Central memory CD8-positive, alpha-beta T cell (primary cell): Measurements from ENCODE around the gene KCNN3.

Experiments used
- ATAC-seq: fragments of 150-1000 bp; cut with Tn5 transposase; replicated peaks from 2 replicates; pipeline ENCODE4 v1.10.0; 2022; ENCODE audit warnings: mild to moderate bottlenecking, moderate FRiP score, moderate number of reproducible peaks; ENCODE audit not compliant: poor library complexity, severe bottlenecking; ENCODE audit errors: extremely low read depth
- DNase-seq, 2 donors: peaks; one replicate each; pipeline ENCODE4 v3.0.0; 2021; ENCODE audit warnings: low spot score in 2 of 2
- H3K27ac Mint-ChIP-seq: one replicate; pipeline ENCODE4 v1.8.0; 2022; ENCODE audit warnings: low read depth, mild to moderate bottlenecking, moderate library complexity, mixed read lengths
- H3K27me3 Mint-ChIP-seq: one replicate; pipeline ENCODE4 v1.8.0; 2022; ENCODE audit warnings: mixed read lengths
- H3K36me3 Mint-ChIP-seq: one replicate; pipeline ENCODE4 v1.8.0; 2022; ENCODE audit warnings: mild to moderate bottlenecking, moderate library complexity, mixed read lengths; ENCODE audit not compliant: insufficient read depth
- H3K4me1 Mint-ChIP-seq: one replicate; pipeline ENCODE4 v1.8.0; 2022; ENCODE audit warnings: mixed read lengths
- H3K4me3 Mint-ChIP-seq: one replicate; pipeline ENCODE4 v1.8.0; 2022; ENCODE audit warnings: mild to moderate bottlenecking, moderate library complexity, mixed read lengths
- H3K9me3 Mint-ChIP-seq: one replicate; pipeline ENCODE4 v1.8.0; 2022; ENCODE audit warnings: mixed read lengths

KCNN3 gene

GRCh38 chr1:154891452-154891851 lies 21.4 kb upstream of the KCNN3 start:
- no peaks in the 10 kb centered on the region for H3K4me1 Mint-ChIP-seq
- H3K9me3 Mint-ChIP-seq = no peaks in the 10 kb centered on the region
- H3K27me3 Mint-ChIP-seq = no peaks in the 10 kb centered on the region
- no peaks in the 10 kb centered on the region for H3K36me3 Mint-ChIP-seq
- ATAC-seq = no peak
- no peak overlapping the region for H3K27ac Mint-ChIP-seq
- no peak for DNase-seq
- no peak overlapping the region for H3K4me3 Mint-ChIP-seq

- no peak for DNase-seq
- H3K27ac Mint-ChIP-seq = no peak overlapping the region
- no peaks in the 10 kb centered on the region for H3K9me3 Mint-ChIP-seq
- H3K4me3 Mint-ChIP-seq = no peak overlapping the region
- ATAC-seq = no peak
- H3K36me3 Mint-ChIP-seq = no peaks in the 10 kb centered on the region
- H3K27me3 Mint-ChIP-seq = no peaks in the 10 kb centered on the region
- no peaks in the 10 kb centered on the region for H3K4me1 Mint-ChIP-seq
Measured at GRCh38 chr1:154888757-154889156, 18.7 kb upstream of the KCNN3 start.

DNA sequence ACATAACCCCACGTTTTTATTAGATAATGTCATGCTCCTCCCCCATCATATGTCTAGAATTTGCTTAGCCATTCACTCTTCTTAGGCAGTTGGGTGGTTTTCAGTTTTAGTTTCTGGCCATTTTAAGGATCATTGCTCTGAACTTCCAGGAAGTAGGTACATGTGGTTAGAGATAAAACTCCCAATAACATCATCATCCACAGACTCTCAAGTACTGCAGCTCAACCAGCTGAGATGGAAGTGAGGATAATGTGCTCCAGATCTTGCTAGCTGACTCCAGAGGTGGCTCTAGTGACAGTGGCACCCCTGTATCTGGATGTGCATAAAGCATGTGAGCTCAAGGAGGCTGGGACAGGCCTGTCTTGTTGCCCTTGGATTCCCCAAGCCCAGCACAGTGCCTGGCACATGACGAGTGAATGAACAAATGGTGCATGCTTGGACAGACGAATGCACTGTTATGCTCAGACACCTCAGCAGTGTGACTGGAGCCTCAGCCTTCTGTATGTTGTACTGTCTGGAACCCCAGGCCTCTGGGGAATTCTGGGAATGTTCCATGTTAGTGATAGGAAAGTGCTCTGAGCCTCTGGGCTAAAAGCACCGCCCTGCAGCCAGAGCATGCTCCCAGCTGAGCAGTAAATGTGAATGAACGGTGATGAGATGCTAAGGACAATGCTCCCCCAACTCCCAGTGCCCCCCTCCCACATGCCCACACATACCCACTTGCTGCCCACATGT lies 16.4 kb upstream of the KCNN3 start:
- no peaks in the 10 kb centered on the region for H3K36me3 Mint-ChIP-seq
- no peaks in the 10 kb centered on the region for H3K9me3 Mint-ChIP-seq
- no peak overlapping the region for H3K27ac Mint-ChIP-seq
- H3K4me3 Mint-ChIP-seq = no peak overlapping the region
- H3K4me1 Mint-ChIP-seq = no peaks in the 10 kb centered on the region
- ATAC-seq (no peak), DNase-seq (no peak)
- H3K27me3 Mint-ChIP-seq = peaks cover 9% of the 10 kb centered on the region

DNA sequence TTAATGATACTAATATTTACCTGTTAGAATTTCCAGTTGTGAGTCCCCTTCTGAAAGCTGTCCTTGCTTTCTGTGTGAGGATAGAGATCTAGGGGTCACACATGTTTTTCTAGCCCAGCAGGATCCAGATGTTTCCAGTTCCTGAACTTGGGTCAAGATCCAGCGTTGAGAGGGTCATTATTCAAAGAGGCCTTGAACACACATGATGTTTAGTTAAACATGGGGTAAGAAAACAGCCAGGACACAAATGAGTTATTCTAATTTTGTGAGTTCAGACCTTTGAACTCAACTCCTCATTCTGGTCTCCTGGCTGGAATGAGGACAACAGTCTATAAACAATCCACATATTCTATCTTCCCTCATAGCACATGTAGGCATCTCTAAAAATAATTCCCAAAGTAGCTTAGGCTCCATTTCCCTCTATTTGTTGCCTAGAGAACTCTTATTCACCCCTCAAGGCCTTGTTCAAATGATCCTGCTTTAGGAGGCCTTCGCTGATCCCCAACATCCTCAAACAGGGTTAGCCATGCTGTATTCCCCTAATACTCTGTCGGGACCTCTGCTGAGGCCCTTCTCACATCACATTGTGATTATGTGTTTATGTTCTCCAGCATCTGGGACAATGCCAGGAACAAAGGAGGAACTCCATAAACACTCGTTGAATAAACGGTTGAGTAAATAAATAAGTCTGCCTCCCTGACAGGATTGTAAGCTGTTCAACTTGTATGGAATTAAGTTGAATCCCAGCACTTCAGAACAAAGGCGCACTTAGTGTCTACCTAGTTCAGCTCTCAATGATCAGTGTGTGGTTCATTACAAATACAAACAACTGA lies 15.0 kb upstream of the KCNN3 start:
- no peaks in the 10 kb centered on the region for H3K36me3 Mint-ChIP-seq
- H3K27ac Mint-ChIP-seq = no peak overlapping the region
- no peaks in the 10 kb centered on the region for H3K9me3 Mint-ChIP-seq
- peaks cover 10% of the 10 kb centered on the region for H3K27me3 Mint-ChIP-seq
- DNase-seq = no peak
- H3K4me3 Mint-ChIP-seq = no peak overlapping the region
- no peaks in the 10 kb centered on the region for H3K4me1 Mint-ChIP-seq
- ATAC-seq = no peak

GRCh38 chr1:154883919-154884868 lies 14.1 kb upstream of the KCNN3 start:
- Mint-ChIP-seq H3K4me1 (no peaks in the 10 kb centered on the region), H3K9me3 (no peaks in the 10 kb centered on the region), H3K36me3 (no peaks in the 10 kb centered on the region), H3K4me3 (no peak overlapping the region), H3K27ac (no peak overlapping the region), H3K27me3 (peaks cover 10% of the 10 kb centered on the region)
- ATAC-seq (no peak), DNase-seq (no peak)

DNA sequence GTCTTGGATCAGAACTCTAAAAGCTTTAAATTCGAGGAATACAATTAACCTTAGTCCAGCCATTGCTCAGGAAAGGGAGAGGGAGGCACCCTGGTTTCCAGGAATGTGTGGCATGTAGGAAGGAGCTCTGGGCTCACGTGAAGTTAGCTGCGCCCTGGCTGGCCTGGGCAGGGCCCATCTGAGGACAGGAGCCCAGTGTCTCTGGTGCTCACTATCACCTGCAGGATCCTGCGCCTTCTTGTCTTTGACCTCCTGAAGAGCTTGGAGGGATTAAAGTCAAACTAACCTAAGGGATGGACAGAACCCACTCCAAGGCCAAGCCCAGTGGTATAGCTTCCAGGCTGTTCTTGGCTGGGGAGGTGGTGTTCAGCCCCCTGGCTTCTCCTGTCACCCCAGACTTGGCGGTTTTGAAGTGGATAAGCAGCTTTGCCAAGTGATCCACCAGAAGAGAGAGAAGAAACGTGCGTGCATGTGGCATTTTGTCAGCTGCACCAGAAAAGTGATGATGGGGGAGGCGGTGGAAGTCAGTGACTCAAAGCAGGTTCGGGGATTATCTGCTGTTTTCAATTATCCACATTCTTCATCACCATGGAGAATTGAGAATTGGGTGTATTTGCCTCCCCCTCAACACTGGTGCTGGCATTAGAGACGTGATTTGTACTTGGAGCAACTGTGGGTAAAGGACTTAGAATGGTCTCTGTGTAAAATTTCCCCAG lies 11.9 kb upstream of the KCNN3 start:
- H3K36me3 Mint-ChIP-seq = no peaks in the 10 kb centered on the region
- H3K4me1 Mint-ChIP-seq = no peaks in the 10 kb centered on the region
- DNase-seq (no peak), ATAC-seq (no peak)
- peaks cover 10% of the 10 kb centered on the region for H3K27me3 Mint-ChIP-seq
- H3K9me3 Mint-ChIP-seq = no peaks in the 10 kb centered on the region
- no peak overlapping the region for H3K4me3 Mint-ChIP-seq
- no peak overlapping the region for H3K27ac Mint-ChIP-seq

DNA sequence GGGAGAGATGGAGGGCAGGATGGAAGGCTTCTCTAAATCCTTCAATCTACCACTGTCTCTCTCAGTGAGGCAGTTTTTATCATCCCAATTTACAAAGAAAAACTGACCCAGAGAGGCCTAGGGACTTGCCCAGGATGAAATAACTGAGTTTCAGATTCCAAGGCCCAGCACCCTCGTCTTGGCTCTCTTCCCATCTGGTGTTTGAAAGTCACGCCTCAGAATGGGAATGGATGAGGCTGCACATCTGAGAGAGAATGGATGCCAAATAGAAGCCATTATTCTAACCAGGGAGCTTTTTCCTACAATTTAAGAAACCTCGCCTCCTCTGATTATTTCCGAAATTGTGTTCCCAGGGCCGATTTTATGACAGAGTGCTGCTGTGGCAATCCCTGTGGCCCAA lies 10.6 kb upstream of the KCNN3 start:
- H3K4me1 Mint-ChIP-seq = no peaks in the 10 kb centered on the region
- no peaks in the 10 kb centered on the region for H3K9me3 Mint-ChIP-seq
- H3K36me3 Mint-ChIP-seq = no peaks in the 10 kb centered on the region
- peaks cover 10% of the 10 kb centered on the region for H3K27me3 Mint-ChIP-seq
- ATAC-seq = no peak
- H3K4me3 Mint-ChIP-seq = no peak overlapping the region
- no peak for DNase-seq
- H3K27ac Mint-ChIP-seq = no peak overlapping the region

DNA sequence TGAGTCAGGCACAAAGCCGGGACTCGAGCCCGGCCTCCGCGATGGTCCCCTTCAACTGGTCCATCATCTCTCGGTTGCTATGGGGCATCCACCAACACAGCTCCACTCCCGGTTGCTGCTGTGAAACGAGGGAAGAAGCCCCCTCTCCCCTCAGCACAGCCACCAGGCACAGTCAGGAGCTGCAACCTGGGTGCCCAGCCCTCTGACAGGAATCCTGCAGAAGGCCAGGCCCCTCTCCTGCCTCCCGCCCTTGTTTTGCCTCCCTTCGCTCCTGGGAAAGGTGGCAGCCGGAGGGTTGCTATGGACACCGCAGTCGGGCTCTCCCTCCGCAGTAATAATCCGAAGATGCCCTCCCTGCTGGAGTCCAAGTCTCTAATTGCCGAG lies 8.9 kb upstream of the KCNN3 start:
- no peak overlapping the region for H3K4me3 Mint-ChIP-seq
- H3K27me3 Mint-ChIP-seq = peaks cover 10% of the 10 kb centered on the region
- ATAC-seq (no peak), DNase-seq (no peak)
- H3K4me1 Mint-ChIP-seq = no peaks in the 10 kb centered on the region
- peaks cover 2% of the 10 kb centered on the region for H3K36me3 Mint-ChIP-seq
- no peak overlapping the region for H3K27ac Mint-ChIP-seq
- H3K9me3 Mint-ChIP-seq = no peaks in the 10 kb centered on the region

DNA sequence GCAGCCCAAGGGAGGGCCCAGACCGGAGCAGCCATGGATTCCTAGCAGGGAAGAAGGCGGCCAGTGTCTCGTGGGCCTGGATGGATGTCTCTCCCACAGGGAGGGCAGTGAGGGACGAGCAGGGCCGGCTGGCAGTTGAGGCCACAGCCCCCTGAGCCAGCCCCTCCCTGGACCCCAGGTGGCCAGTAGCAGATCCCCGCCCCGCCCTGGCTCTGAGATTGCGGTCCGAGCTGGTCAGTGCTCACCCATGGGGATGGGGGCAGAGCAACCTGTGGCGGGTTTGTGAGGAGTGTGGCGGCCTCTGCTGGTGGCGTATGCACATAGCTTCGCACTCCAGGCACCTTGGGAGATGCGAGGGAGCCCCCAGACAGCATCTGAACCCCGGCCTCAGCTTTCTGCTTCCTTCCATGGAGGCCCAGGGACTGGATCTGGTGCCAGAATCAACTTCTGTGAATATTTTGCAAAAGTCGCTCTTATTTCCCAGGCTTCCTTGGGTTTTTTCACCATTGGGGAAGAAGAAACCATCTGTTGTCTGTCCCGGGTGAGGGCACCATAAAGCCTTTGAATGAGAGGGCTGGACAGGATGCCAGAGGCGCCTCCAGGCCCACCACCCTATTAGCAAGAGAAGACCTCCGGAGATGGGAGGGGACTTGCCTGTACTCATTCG lies 8.4 kb upstream of the KCNN3 start:
- no peaks in the 10 kb centered on the region for H3K9me3 Mint-ChIP-seq

GRCh38 chr1:154877370-154877974 lies 7.4 kb upstream of the KCNN3 start:
- DNase-seq = no peak
- no peak overlapping the region for H3K4me3 Mint-ChIP-seq
- no peaks in the 10 kb centered on the region for H3K9me3 Mint-ChIP-seq

More for the DNA sequence above, 8.4 kb upstream of the KCNN3 start:
- DNase-seq (peak; percentile 52 to 57), ATAC-seq (peak; percentile 56)
- Mint-ChIP-seq H3K36me3 (peaks cover 2% of the 10 kb centered on the region), H3K27me3 (peaks cover 10% of the 10 kb centered on the region), H3K4me1 (no peaks in the 10 kb centered on the region), H3K4me3 (no peak overlapping the region), H3K27ac (no peak overlapping the region)

DNA sequence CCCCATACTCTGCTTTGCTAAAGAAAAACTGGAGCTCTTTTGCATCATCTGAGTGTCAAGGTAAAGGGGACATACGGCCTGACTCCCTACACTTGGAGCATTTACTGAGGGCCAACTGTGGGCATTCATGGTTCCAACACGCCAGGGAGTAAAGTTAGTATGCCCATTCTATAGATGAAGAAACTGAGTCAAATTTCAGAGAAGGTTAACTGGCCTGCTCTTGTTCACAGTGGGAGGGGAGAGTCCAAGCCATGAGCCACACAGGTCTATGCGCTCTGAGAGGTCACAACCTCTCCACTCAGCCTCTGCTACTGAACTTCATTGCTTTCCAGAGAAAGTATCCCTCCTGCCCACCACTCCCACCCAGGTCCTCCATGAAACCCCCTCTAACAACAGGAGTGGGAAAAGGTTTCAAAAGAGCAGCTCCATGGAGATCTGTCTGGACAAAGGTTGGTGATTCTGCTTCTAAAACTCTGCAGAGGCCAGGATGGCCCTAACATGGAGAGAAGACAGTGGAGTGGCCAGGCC lies 6.8 kb upstream of the KCNN3 start:
- DNase-seq (no peak), ATAC-seq (no peak)
- Mint-ChIP-seq H3K36me3 (peaks cover 2% of the 10 kb centered on the region), H3K27ac (no peak overlapping the region), H3K4me1 (no peaks in the 10 kb centered on the region), H3K9me3 (no peaks in the 10 kb centered on the region), H3K27me3 (peaks cover 6% of the 10 kb centered on the region), H3K4me3 (no peak overlapping the region)

More at GRCh38 chr1:154877370-154877974, 7.4 kb upstream of the KCNN3 start:
- Mint-ChIP-seq H3K36me3 (peaks cover 2% of the 10 kb centered on the region), H3K27me3 (peaks cover 10% of the 10 kb centered on the region), H3K4me1 (no peaks in the 10 kb centered on the region), H3K27ac (no peak overlapping the region)
- no peak for ATAC-seq
